Measurements from ENCODE around the gene DSCAM. TPM values are rescaled to one million over a fixed set of nuclear protein-coding genes. Genes with fewer than 3 reads are reported as not detected.

The DSCAM gene
- polyA plus RNA-seq, 1 experiment, result 0.10 TPM

- ChIA-PET CTCF (no interaction called here), POLR2A (no interaction called here)
- DNase-seq (ENCODE audit: low read depth), result peak; percentile 22
- H3K4me3 ChIP-seq (ENCODE audit: low read depth, low read length), result no peak overlapping the region
- TF ChIP-seq CTCF (IDR thresholded peaks at IDR 0.05; ENCODE audit: insufficient read depth, low read depth, low read length), result no peak
- H3K27me3 ChIP-seq (ENCODE audit: control insufficient read depth, insufficient read depth, low read length), result no peaks in the 10 kb centered on the region
- no peaks in the 10 kb centered on the region for H3K36me3 ChIP-seq (ENCODE audit: control insufficient read depth, insufficient read depth, low read length)
These were observed 339.0 kb downstream of the DSCAM start for GRCh38 chr21:40507978-40508377.

GRCh38 chr21:40505681-40506080, 341.3 kb downstream of the DSCAM start:
- no peak overlapping the region for H3K4me3 ChIP-seq (ENCODE audit: low read depth, low read length)
- POLR2A ChIA-PET, result no interaction called here
- H3K36me3 ChIP-seq (ENCODE audit: control insufficient read depth, insufficient read depth, low read length), result no peaks in the 10 kb centered on the region
- H3K27me3 ChIP-seq (ENCODE audit: control insufficient read depth, insufficient read depth, low read length), result no peaks in the 10 kb centered on the region
- CTCF ChIA-PET, result no interaction called here
- TF ChIP-seq CTCF (IDR thresholded peaks at IDR 0.05; ENCODE audit: insufficient read depth, low read depth, low read length), result no peak
- no peak for DNase-seq (ENCODE audit: low read depth)

- ChIA-PET CTCF (no interaction called here), POLR2A (no interaction called here)
- no peak for TF ChIP-seq CTCF (IDR thresholded peaks at IDR 0.05; ENCODE audit: insufficient read depth, low read depth, low read length)
- no peak overlapping the region for H3K4me3 ChIP-seq (ENCODE audit: low read depth, low read length)
- no peak for DNase-seq (ENCODE audit: low read depth)
- H3K27me3 ChIP-seq (ENCODE audit: control insufficient read depth, insufficient read depth, low read length), result no peaks in the 10 kb centered on the region
- H3K36me3 ChIP-seq (ENCODE audit: control insufficient read depth, insufficient read depth, low read length), result no peaks in the 10 kb centered on the region
These were observed 341.7 kb downstream of the DSCAM start for GRCh38 chr21:40505244-40505643.

- no peak for DNase-seq (ENCODE audit: low read depth)
- ChIA-PET POLR2A (no interaction called here), CTCF (no interaction called here)
- no peak overlapping the region for H3K4me3 ChIP-seq (ENCODE audit: low read depth, low read length)
- no peaks in the 10 kb centered on the region for H3K27me3 ChIP-seq (ENCODE audit: control insufficient read depth, insufficient read depth, low read length)
- H3K36me3 ChIP-seq (ENCODE audit: control insufficient read depth, insufficient read depth, low read length), result no peaks in the 10 kb centered on the region
- TF ChIP-seq CTCF (IDR thresholded peaks at IDR 0.05; ENCODE audit: insufficient read depth, low read depth, low read length), result no peak
These were observed 342.1 kb downstream of the DSCAM start for GRCh38 chr21:40504825-40505224.

GRCh38 chr21:40496116-40496515, 350.8 kb downstream of the DSCAM start:
- TF ChIP-seq CTCF (IDR thresholded peaks at IDR 0.05; ENCODE audit: insufficient read depth, low read depth, low read length), result no peak
- POLR2A ChIA-PET, result no interaction called here
- CTCF ChIA-PET, result no interaction called here
- H3K27me3 ChIP-seq (ENCODE audit: control insufficient read depth, insufficient read depth, low read length), result no peaks in the 10 kb centered on the region
- H3K36me3 ChIP-seq (ENCODE audit: control insufficient read depth, insufficient read depth, low read length), result no peaks in the 10 kb centered on the region
- no peak overlapping the region for H3K4me3 ChIP-seq (ENCODE audit: low read depth, low read length)
- no peak for DNase-seq (ENCODE audit: low read depth)
